ENCODE results near the gene VTI1A.

Gene VTI1A

DNA sequence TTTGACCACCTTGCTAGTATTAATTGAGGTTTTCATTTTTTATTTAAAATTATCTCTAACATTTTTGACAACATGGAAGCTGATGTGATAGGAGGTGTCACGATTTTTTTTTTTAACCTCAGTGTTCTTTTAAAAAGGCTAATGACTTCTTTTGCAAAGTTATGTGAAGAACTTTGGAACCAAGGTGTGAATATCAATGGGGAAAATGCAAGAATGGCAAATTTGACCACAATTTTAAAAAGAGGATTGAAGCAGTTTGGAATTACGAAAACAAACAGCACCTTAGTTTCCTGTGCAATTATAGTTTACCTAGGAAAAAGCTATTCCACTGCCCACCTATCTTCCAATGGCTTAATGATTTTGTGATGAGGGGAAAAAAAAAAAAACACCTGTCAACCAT is 232.4 kb downstream of the VTI1A start:
- no peak for DNase-seq (ENCODE audit: low spot score)

DNA sequence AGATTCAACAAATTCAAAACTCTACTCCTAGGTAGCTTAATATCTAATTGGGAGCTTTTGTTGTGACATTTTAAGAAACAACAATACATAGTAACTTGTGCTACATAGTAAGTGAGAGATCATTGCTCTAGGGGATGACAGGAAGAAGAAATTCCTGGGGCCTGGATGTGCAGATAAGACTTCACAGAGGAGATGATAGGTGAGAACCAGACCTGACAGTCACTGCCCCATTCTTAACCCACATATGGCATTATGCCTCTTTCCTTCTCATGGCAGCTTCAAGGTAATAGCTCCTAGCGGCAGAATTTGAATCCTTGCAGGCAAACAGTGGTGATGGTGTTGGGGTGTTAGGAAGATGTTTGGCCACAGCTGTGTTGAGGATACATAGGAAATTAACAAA is 233.6 kb downstream of the VTI1A start:
- no peak for DNase-seq (ENCODE audit: low spot score)

DNA sequence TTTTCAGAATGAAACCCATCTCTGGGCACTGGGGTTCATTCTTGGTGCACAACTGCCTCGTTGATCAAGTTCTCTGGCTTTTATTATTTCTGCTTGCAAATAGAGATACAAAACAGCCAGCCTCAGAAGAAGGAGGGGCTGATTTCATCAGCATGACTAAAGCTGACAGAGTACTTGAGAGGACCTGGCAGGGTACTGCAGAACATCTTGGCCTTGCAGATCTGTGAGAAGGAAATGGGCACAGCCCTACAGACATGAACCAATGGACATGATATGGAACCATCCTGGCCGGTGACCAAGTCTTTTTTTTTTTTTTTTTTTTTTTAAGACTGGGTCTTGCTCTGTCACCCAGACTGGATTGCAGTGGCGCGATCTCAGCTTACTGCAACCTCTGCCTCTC is 240.6 kb downstream of the VTI1A start:
- no peak for DNase-seq (ENCODE audit: low spot score)

DNA sequence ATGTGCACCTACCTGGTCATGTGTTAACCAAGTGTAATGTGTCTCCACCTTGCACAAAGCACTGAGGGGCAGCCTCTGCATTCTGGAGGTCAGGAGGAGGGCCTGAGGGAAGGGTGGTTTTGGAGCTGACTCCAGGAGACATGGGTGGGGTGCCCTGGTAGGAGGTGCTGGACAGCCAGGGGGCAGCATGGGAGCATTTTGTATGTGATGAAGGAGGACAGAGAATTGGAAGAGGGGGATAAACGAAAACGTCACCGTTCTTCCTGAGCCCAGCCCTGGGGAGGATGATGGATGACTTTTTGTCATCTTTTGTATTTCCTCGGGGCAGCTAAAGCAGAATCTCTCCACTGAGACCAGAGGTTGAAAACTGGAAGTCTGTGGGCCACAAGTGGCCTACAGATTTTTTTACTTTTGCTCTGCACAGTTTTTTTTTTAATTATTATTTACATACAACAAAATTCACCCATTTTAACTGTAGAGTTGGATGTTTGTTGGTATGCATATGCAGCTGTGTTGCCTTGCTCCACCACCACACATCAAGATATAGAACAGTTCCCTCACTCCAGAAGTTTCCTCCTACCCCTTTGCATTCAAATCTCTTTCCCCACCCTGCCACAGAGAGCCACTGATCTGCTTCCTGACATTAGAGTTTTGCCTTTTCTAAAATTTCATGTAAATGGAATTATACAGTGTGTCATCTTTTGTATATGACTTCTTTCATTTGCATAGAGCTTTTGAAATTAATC is 242.5 kb downstream of the VTI1A start:
- peak; percentile 37 for DNase-seq (ENCODE audit: low spot score)

DNA sequence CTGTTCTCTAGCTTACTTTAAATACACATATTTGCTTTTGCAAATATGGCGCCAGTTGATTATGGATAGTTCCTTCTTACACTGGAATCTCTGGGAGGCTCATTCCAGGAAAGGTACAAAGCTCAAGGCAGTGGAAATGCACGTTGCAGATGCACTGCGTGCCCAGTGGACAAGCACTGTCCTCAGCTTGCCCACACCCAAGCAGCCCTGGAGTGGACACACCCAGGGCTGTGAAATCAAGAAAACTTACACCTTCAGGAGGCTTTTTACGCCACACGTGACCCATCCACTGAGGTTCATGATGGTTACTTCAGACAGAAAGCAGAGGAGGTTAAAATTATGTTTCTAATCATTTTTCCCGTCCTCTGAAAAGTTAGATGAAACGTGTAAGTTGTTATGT is 248.5 kb downstream of the VTI1A start:
- DNase-seq (ENCODE audit: low spot score), result peak; percentile 17

DNA sequence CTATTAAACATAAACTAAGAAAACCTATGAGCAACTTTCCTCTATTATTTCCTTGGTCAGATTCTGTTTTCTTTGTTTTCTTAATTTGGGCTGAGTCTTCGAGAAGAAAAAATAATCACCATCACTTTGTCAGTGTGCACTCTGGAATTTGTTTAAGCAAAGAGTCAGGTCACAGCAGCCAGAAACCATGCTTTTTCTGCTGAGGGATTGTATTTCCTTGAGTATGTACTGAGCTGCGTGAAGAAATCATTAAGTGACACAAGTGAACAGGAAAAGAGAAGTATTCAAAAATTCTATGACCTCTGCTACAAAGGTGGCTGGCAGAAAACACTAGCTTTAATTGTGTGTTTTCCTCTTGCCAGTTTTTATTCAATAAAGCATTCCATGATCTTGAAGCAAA is 249.6 kb downstream of the VTI1A start:
- no peak for DNase-seq (ENCODE audit: low spot score)

DNA sequence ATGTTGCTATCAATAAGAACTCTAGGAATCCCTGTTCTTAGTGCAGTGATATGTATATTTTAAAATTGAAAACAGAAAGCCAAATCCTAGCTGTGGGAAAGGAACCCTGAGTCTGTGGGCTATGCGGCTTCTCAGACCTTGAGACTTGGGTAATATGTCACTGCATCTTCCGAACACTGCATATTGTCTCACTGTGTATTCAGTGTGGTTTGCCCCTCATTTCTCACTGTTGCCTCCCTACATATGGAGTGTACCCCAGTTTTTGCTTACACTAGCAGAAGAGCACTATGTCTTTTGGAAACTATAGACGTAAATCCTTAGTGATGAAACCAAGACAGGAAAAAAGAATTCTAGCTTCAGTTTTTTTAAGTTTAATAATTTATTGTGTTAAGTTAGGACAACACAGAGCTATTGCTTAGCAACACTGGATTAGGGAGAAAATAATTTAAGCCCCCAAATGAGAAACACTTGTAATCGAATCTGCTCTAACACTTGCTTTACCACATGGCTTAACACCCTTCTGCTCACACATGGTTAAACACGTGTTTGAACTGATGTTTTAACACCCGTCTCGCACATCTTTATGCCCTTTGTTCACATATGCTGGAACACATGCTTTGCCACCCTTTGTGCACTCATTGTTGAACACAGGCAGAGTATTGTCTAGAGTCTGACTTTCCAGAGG is 251.3 kb downstream of the VTI1A start:
- no peak for DNase-seq (ENCODE audit: low spot score)

DNA sequence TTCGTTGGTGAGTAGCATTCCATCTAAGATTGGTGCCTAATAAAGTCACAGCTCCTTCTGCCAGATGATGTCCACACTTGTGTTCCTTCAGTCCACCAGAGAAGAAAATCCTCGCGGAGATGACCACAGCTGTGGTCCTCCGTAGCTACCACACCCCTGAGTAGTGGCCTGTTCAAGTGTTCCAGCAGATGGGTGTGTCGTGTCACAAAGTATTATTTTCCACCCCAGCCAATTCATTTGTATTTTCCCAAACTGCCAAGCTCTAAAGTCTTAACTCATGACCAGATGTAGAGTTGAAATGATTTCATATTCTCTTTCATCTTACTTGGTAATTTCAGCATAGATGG is 251.8 kb downstream of the VTI1A start:
- no peak for DNase-seq (ENCODE audit: low spot score)

DNA sequence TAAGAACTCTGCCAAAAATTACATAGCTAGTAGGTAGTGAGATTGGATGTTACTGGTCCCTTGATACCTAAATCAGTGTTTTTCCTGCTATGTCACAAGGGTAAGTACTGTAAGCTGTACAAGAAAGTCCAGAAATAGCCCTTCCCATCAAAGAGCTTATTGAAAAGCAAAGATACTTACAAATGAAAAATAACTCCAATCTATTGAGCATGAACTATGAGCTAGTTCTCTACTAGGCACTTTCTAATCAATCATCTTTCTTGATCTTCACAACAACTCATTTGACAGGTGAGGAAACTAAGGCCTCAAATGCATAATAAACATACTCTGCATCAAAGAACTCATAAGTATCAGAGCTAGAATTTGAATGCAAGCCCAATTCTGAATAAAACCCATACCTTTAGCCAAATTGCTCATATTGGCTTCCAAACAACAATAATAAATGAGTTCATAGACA is 253.2 kb downstream of the VTI1A start:
- DNase-seq (ENCODE audit: low spot score), result no peak

DNA sequence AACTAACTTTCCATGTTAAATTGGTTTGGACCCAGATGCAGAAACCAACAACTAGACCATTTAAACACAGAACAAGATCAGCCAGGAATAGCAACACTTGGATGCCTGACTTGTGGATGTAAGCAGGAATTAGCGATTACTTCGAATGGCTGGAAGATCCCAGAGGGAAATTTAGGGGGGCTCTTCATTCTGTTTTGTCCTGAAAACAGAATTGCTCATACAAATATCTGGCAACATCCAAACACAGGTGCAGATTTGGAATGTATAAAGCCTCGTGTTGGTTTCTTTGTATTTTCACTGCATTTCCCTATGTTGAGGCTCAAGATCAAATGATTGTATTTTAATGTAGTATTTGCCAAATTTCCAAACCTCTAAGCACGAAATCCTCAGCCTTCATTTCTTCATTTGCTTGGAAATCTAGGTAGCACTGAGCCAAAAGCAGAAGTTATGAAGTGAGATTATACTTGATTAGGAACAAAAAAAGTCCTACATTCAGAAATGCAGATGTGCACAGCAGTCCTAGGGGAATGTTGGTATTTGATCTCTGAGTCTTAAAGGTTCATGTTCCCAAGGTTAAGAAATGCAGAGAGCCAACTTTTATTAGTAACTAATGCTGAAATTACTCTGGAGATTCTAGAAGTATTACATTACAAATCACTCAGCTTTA is 254.3 kb downstream of the VTI1A start:
- no peak for DNase-seq (ENCODE audit: low spot score)

DNA sequence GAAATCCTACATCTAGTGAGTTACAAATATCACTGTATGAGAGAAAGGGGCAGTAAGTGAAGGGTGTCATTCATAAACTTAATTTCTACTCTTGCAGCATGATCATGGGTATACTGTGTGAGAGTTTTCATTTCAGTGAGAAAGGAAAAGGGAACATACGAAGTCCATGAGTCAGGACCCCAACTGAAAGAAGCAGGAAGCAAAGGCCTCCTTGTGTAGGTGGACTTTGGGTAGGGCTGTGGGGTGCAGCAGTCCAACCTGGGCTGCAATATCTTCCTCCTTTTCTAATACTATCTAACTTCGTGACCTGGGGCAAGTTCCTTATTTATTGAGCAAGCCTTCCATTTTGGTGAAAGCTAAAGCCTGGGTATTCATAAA is 254.9 kb downstream of the VTI1A start:
- DNase-seq (ENCODE audit: low spot score), result no peak

DNA sequence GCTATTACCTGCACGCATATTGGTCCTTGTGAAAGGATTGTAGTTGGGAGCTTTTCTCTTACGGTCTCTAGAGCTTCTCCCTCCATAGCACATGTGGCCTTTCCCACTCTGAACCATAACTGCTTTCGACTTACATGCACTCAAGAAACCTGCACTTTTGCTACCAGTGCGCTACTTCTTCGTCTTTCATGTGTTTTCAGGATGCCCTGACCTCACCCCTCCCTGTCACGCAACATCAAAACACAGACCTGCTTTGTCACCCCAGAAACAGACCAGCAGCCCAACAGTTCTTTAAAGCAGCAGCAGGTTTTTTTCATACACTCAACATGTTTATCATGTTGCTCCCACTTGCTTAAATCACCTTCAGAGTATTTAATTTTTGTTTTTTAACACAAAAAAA is 259.6 kb downstream of the VTI1A start:
- DNase-seq (ENCODE audit: low spot score), result no peak

DNA sequence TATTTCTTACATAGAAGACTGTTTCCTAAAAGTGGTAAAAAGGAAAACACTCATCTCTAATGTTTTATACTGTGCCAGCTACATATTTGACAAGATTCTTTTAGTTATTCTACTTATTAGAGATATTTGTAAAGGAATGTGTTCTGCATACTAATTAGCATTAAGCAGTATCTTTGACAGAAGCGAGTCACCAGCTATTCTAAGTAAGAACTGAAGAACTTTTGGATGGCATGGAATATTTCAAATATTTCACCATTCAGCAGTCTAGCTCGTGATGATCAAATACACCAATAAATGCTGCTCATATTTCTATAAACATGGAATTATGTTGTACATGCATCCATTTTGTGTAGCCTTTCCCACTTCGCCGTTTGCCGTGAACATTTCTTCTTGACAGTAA is 261.4 kb downstream of the VTI1A start:
- DNase-seq (ENCODE audit: low spot score), result no peak

DNA sequence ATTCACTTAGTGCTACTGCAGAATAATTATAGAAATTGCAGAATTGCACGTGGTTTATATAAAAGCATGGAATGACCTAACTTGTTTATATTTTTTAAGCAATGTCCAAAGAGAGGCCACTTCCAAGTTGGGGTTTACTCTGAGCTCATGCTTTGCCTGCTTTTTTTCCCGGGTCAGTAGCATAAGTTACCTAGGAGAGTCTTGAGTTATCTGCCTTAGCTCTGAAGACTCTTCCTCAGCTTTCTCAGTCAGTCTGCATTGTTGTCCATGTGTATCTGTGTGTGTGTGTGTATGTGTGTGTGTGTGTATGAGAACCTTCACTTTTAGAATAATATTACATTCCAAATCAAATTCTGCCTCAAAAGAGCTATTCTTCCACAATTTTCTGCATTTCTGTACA is 263.5 kb downstream of the VTI1A start:
- DNase-seq (ENCODE audit: low spot score), result no peak

DNA sequence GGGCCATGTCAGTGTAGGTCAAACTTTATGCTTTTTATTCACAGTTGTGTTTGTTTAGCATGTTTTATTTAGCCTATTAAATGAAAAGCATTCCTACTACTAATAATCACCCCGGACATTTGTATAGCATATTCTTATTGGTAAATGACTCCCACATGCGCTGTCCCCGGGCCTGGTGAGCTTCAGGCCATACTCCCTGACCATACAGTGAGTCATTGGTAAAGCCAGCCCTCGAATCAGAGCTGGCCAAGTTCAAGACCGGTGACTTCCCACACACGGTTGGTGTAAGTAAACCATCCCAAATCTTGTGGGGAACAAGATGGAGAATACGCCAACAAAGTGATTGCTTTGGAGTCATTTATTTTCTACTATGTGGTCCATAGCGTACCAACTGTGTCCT is 264.4 kb downstream of the VTI1A start:
- no peak for DNase-seq (ENCODE audit: low spot score)

DNA sequence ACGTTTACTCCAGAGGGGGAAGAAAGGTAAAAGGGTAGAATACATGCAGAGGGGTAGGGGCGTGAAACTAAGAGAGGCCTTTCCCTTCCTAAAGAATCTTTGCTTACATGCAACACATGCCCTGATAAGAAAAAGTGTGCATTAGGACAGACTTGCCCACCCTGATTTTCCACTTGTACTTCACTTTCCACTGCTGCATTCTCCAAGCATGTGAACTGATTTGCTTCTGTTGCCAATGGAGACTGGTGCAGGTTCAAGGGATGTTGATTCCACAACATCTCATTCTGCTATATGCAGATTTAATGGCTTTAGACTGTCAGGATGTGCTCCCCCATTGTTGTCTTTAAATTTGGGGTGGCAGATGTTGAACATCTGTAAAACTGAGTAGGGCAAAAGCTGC is 265.5 kb downstream of the VTI1A start:
- no peak for DNase-seq (ENCODE audit: low spot score)

DNA sequence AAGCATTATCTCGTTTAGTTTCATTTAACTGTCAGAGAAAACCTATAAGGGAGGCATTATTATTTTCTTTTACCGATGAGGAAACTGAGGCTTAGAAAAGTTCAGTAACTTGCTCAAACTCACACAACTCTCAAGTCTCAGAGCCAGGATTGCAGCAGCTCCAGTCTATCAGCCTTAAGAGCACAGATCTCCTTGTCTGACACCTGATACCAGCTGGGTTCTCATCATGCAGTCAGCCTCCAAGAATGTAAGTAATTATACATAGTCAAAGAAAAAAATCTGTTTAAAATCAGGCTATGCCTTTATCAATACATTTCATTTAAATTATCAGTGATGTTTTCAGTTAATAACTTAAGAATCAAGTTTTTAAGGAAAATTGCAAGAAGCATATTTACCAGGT is 266.4 kb downstream of the VTI1A start:
- no peak for DNase-seq (ENCODE audit: low spot score)

DNA sequence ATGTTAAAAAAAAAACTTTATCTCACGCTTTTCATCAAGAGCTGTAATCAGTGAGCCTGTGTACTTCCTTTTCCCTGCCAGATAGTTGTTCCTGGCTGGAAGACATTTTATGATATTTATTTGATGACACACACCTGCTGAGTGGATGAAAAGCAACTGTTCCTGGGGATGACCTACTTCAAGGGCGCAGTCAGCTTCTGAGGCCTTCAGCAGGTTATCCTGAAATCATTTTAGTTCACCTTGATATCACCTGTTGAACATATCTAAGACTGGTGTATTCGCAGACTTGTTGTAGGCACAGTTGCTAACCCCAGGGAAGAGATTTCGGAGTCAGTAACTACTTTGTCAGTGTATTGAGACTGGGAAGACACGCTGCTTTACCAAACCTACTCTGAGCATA is 268.6 kb downstream of the VTI1A start:
- DNase-seq (ENCODE audit: low spot score), result no peak

DNA sequence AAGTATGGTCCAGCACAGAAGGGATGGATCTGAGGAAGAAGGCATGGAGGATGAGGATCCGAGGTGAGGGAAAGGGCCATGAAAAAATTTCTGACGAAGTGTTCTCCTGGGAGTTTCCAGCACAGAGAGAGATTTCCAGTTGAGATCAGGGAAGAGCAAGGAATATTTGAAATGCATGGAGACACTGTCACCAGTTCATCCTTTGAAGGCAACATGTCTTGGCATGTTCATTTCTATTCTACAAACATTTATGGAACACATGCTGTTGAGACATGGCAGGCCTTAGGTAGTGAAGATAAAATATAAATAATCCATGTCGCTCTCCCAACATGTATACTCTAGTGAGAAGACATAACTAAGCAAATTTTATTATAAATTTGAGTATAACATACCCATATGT is 269.1 kb downstream of the VTI1A start:
- no peak for DNase-seq (ENCODE audit: low spot score)

DNA sequence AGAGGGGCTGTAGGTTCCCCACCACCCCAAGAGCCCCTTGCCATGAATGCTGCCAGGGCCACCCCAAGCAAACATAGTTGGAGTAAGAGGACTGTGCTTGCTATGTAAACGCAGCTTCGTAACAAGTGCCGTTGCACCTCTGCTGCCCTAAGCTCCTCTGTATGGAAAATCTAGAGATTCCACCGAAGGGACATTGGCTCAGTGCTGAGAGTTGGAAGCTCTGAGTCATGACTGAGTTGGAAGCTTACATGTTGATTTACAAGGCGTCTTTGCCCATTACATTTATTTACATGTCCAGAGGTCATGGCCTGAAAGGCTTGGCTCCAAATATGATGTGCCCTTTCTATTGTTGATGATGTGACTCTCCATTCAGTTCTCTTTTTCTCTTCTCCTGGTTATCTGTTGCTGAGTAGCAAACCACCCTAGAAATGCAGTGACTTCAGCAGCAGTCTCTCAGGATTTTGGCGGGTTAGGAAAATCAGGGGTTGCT is 270.0 kb downstream of the VTI1A start:
- peak; percentile 20 for DNase-seq (ENCODE audit: low spot score)

DNA sequence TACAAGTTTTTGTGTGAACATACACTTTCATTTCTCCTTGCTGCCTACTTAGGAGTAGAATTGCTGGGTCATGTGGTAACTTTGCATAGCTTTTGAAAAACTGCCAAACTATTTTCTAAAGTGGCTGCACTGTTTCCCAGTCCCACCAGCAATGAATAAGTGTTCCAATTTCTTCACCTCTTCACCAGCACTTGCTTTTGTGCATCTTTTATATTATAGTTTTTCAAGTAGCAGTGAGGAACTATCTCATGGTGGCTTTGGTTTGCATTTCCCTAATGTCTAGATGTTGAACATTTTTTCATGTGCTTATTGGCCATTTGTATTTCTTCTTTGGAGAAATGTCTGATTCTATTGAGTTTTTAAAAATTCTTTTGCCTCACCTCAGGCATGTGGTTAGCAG is 273.2 kb downstream of the VTI1A start:
- no peak for DNase-seq (ENCODE audit: low spot score)

DNA sequence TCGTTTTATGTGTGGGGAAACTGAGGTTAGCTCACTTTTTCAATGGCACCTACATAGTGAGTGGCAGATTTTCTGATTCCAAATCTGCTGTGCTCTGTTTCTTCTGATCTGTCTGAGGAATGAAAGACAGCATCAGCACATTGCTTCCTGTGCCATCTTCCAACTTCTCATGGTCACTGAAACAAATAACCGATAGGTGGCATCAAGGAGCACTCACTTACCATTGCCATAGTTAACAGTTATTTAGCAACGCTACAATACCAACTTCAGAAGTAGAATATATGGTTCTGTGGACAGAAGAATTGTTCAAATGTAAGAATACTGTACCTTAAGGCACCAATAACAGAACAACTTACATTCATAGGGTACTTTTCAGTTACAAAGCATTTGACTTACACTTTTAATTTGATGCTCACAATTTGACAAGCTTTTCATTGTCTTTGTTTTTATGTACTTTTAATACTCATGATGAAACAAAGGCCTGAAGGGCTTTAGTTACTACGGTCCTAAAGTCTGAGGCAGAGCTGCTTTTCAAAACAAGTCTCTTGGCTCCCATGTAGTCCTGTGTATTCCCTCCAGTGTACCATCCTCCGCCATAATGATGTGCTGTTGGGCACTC is 274.2 kb downstream of the VTI1A start:
- DNase-seq (ENCODE audit: low spot score), result no peak

DNA sequence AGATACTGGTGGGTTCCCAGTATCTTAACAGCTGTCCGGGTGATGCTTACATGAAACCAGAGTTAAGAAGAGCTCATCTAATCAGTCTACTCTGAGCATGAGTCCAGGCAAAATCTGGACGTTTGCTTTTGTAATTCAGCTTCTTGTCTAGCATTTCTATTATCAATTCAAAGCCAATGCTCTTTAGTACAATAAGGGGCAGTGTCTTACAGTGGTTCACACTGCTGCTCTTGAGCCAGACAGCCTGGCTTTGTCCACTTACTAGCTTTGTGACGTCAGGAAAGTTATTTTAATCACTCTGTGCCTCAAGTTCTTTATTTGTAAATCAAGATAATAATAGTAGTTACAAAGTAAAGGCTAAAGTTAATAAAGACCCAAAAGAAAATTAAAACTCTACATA is 275.7 kb downstream of the VTI1A start:
- DNase-seq (ENCODE audit: low spot score), result no peak

Measured in HuH-7 (cell line).